Ectodermal cell (in vitro differentiated cells): ENCODE results near the gene SORCS2.

Experiments used
- H3K27ac ChIP-seq: 2 replicates; pipeline ENCODE4 v1.7.0; 2013; ENCODE audit warnings: mild to moderate bottlenecking, low read depth, low read length; ENCODE audit not compliant: insufficient read depth, poor library complexity, severe bottlenecking
- H3K27me3 ChIP-seq: 2 replicates; pipeline ENCODE4 v1.7.0; 2013; ENCODE audit warnings: mild to moderate bottlenecking, low read length; ENCODE audit not compliant: insufficient read depth, control insufficient read depth, poor library complexity, severe bottlenecking
- H3K36me3 ChIP-seq: one replicate; pipeline ENCODE4 v1.7.0; 2013; ENCODE audit warnings: low read length; ENCODE audit not compliant: control insufficient read depth, insufficient read depth
- H3K4me1 ChIP-seq: one replicate; pipeline ENCODE4 v1.7.0; 2013; ENCODE audit warnings: low read length; ENCODE audit not compliant: control insufficient read depth, insufficient read depth
- H3K4me3 ChIP-seq: 2 replicates; pipeline ENCODE4 v1.7.0; 2013; ENCODE audit warnings: low read depth, low read length, control low read depth; ENCODE audit not compliant: insufficient read depth
- H3K9me3 ChIP-seq: 2 replicates; pipeline ENCODE4 v1.7.0; 2013; ENCODE audit warnings: mild to moderate bottlenecking, low read length, moderate library complexity; ENCODE audit not compliant: control insufficient read depth
- WGBS, 2 experiments: methylation state at CpG; one replicate each; pipeline ENCODE4 v1.1.7; 2013; ENCODE audit warnings: missing lambda C conversion rate in 2 of 2; 5-methylcytosine and 5-hydroxymethylcytosine counted together

SORCS2 gene

DNA sequence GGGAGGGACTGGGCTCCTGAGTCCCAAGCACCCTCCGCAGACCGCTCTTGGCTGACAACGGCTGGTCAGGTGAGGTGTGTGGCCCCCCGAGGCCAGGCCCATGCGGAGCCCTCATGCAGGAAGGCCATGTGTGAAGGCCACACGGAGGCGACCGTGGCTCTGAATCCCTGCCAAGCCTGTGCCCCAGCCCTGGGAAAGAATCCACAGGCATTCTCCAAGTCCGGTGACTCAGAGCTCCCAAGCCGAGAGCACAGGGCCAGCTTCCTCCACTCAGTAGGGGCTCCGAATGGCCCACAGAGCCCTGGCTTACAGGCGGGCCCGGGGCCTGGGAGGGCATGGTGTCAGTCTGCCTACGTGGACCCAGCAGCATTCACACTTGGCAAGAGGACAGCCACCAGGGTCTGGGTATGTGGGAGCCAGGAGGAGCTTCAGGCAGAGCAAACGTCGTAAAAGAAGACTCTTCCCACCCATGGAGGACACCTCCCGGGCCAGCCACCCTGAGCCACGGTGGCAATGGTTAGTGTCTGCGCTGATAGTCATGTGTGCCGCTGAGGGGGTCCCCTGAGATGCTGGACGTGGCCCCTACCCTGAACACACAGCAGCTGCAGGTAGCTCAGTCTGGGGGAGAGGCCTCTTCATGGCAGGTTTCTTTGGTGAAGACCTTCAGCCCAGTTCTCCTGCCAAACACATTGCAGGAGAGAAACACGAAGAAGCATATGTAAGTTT lies 136.7 kb downstream of the SORCS2 start:
- no peaks in the 10 kb centered on the region for H3K36me3 ChIP-seq
- WGBS, 2 experiments, result 90 to 91% methylated on average over 22 of the region's 22 CpGs
- H3K4me3 ChIP-seq, result no peak overlapping the region
- H3K9me3 ChIP-seq, result no peaks in the 10 kb centered on the region
- no peak overlapping the region for H3K27ac ChIP-seq
- no peaks in the 10 kb centered on the region for H3K27me3 ChIP-seq
- no peaks in the 10 kb centered on the region for H3K4me1 ChIP-seq

DNA sequence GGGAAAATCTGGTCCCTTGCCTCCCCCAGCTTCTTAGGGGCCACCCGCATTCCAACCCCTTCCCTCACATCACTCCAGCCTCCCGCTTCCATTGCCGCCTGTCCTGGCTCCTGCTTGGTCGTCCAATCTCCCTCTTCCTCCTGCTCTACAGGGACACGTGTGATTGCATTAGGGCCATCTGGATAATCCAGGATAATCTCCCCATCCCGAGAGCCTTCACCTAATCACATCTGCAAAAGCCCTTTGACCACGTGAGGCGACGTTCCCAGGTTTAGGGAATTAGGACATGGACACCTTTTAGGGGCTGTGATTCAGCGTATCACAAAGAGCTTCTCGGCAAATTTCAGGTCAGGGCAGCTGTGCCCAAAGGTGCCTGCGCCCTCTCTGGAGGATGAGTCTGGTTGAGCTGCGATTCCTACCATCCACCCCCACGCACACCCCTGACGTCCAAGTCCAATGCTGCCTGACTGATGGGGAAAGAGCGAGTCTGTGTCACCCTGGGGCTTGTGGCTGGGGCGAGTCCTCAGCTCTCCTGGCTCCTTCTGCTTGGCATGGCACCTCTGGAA lies 137.8 kb downstream of the SORCS2 start:
- Histone ChIP-seq H3K27me3 (no peaks in the 10 kb centered on the region), H3K4me1 (peaks cover 3% of the 10 kb centered on the region), H3K4me3 (no peak overlapping the region), H3K36me3 (no peaks in the 10 kb centered on the region), H3K9me3 (no peaks in the 10 kb centered on the region), H3K27ac (no peak overlapping the region)
- WGBS, 2 experiments, result 87 to 91% methylated on average over 17 of the region's 17 CpGs

DNA sequence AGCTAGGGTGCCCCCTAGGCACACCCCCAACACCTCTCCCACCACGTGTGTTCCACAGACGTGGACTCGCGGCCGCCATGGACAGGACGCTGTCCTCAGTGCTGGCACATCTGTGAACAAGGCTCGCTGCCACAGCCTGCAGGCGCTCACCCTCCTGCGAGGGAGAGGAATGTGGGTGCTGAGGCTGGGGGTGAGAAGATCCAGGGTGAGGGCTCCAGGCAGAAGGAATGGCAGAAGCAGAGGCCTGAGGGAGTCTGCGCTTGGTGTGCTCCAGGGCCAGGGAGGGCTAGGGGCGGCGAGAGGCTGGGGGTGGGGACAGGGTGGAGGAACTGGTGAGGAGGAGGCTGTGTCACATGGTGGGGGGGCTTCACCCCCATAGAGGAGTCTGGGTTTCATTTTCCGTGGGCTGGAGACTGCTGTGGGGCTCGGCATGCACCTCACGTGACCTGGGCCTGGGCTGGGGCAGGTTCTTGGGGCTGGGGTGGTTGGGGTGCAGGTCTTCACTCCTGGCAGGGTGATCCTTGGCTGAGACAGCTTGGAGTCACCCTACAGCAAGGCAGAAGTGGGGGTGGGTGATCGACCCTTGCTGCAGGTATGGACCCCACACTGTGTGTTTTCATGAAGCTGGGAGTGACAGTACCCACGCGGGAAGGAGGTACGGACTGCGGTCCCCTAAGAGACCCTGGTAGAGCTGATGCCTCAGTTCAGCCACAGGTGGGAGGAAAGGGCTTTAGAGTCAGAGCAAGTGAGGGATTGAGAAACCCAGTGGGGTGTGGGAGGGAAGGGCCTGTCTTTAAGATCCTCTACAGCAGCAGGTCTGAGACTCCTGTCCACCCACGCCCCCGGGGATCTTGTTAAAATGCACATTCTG lies 138.7 kb downstream of the SORCS2 start:
- H3K36me3 ChIP-seq, result no peaks in the 10 kb centered on the region
- H3K9me3 ChIP-seq, result no peaks in the 10 kb centered on the region
- H3K27me3 ChIP-seq, result no peaks in the 10 kb centered on the region
- H3K4me3 ChIP-seq, result no peak overlapping the region
- H3K4me1 ChIP-seq, result peaks cover 8% of the 10 kb centered on the region
- H3K27ac ChIP-seq, result no peak overlapping the region
- 93 to 95% methylated on average over 22 of the region's 22 CpGs for WGBS, 2 experiments

DNA sequence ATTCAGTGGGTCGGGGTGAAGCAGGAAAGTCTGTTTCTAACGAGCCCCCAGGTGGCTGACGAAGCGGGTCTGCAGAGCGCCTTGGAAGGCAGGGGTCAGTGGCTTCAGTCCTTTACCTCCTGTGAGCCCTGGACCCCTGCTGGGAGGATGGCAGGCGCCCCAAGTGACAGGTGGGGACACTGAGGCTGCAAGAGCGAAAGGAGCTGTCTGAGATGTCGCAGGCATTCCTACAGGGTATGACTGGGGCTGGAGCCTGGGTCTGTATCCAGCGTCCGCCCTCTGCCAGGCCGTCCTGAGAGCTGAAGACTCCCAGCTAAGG lies 139.3 kb downstream of the SORCS2 start:
- H3K4me1 ChIP-seq, result peaks cover 8% of the 10 kb centered on the region
- H3K4me3 ChIP-seq, result no peak overlapping the region
- no peaks in the 10 kb centered on the region for H3K36me3 ChIP-seq
- H3K9me3 ChIP-seq, result no peaks in the 10 kb centered on the region
- H3K27ac ChIP-seq, result no peak overlapping the region
- WGBS, 2 experiments, result 88 to 92% methylated on average over 11 of the region's 11 CpGs
- no peaks in the 10 kb centered on the region for H3K27me3 ChIP-seq

DNA sequence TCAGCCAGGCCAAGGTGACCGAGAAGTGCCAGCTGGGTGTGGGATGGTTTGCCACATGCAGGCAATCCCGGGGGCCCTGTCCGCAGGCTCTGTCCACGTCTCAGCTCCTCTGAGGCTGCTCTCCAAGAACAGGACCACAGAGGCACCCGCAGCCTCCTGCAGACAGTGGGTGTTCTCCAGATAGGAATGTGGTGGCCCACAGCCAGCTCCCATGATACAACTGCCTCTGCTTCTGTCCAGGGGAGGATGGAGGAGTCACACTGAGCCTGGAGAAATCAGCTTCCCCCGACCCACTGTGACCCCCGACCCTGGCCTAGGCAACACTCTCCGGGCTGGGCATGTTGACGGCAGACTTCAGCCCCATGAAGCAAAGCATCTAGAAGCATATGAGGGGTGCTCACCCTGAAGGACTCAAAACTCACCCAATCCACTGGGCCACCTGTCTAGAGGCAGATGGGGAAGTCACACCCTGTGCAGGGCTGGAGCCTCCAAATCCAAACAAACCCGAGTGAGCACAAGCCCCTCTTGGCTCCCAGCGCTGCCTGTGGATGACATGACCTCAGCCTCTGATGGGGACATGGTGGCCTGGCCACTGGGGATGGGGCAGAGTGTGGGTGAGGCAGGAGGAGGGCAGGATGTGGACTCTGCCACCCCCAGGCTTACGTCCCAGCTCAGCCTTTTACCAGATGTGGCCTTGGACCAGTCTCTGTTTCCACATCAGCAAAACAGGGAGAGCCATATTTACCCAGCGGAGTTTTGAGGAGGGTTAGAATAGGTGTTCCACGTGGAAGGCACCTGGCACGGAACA lies 140.1 kb downstream of the SORCS2 start:
- Histone ChIP-seq H3K36me3 (no peaks in the 10 kb centered on the region), H3K4me1 (peaks cover 8% of the 10 kb centered on the region), H3K4me3 (no peak overlapping the region), H3K27ac (no peak overlapping the region), H3K9me3 (no peaks in the 10 kb centered on the region), H3K27me3 (no peaks in the 10 kb centered on the region)
- 86 to 89% methylated on average over 15 of the region's 15 CpGs for WGBS, 2 experiments

DNA sequence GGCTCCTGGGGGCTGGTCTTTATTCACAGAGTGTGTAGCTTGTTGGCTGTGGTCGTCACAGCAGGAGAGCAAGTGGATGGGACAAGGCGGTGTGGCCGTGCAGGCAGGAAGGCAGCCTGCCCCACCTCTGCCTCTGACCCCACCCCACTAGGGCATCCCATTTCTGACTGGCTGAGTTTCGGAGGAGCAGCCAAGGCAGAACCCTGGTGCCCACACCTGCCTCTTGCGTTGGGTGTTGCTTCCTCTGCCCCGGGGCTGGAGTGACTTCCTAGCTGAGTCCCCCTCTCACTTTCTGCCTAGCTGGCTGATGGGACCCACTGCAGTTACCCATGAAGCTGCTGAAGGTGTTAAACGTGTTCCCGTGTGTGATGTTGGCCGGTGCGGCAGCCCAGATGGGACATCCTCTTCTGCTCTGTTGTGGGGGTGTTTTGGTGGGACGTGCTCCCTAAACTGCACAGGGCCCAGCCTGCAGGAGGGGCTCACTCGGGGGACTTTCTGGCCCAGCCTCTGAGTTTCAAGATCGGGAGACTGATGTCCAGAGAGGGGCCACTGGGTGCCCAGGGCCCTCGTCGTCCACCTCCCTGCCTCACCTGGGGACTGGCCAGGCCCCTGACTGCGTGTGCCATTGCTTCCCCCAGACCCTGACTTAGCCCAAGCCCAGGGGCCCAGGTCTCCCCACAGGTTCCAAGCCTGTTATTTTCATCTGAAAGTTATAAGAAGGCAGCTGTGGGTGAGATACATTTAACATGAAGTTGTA lies 140.9 kb downstream of the SORCS2 start:
- H3K27me3 ChIP-seq, result no peaks in the 10 kb centered on the region
- no peaks in the 10 kb centered on the region for H3K9me3 ChIP-seq
- 92% methylated on average over 16 of the region's 16 CpGs for WGBS, 2 experiments
- no peaks in the 10 kb centered on the region for H3K36me3 ChIP-seq
- H3K4me3 ChIP-seq, result no peak overlapping the region
- peaks cover 8% of the 10 kb centered on the region for H3K4me1 ChIP-seq
- no peak overlapping the region for H3K27ac ChIP-seq

DNA sequence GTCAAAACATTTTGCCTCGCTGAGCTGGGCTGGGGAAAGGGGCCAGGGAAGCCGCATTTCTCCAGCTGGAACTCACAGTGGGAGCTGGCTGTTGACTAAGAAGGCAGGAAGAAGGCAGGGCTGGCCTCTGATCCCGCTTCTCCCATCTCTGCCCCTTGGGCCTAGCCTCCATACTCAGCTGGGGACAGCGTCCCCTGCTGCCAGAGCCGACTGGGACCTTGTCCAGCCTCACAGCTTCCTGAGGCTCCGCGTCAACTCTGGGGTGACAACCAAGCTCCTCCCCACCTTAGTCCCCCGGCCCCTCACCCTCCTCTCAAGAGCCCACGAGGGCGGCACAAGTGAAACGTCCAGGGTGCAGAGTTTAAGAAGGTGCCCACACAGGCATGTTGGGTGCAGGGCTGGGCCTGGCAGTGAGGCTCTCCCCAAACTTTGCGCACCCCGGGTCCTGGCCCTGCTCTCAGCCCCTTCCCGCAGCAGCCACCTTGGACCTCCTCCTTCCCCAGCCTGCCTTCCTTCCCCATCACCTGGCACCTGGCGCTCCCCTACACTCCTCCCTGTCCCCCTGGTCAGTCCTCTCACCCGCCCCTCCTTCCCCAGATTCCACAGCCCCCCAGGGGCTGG lies 141.6 kb downstream of the SORCS2 start:
- H3K9me3 ChIP-seq, result no peaks in the 10 kb centered on the region
- H3K36me3 ChIP-seq, result no peaks in the 10 kb centered on the region
- no peaks in the 10 kb centered on the region for H3K27me3 ChIP-seq
- 84 to 86% methylated on average over 16 of the region's 16 CpGs for WGBS, 2 experiments
- no peak overlapping the region for H3K4me3 ChIP-seq
- H3K4me1 ChIP-seq, result peaks cover 8% of the 10 kb centered on the region
- H3K27ac ChIP-seq, result no peak overlapping the region

DNA sequence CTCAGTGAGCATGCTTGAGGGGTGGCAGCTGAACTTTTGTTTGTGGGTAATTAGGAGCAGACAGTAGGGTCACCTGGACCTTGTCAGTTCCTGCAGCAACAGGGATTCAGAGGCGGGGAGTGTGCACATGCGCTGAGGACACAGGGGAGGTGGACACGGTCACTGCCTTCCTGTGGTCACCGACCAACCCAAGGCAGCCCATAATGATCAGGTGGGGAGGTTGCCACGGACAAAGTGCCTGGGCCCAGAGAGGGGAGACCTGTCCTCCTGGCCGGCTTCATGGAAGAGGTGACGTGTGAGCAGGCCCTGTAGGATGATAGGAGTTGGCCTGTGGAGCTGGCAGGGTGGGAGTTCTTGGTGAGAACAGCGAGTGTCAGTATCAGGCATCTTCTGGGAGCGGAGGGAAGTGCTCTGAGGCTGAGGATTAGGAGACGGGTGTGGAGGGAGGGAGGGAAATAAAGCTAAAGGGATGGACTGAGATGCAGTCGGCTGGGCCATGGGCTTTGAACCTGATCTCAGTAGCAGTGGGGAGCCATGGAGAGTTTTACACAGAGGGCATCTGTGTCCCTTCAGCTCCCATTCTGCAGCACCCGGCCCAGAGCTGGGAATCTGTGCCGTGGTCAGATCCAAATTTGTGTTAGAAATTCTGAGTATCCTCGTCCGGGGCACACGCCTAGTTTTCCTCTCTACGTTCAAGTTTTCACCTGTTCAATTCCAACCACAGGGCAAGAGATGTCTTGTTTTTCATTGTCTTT lies 142.4 kb downstream of the SORCS2 start:
- Histone ChIP-seq H3K27ac (no peak overlapping the region), H3K4me1 (peaks cover 8% of the 10 kb centered on the region), H3K4me3 (no peak overlapping the region), H3K27me3 (no peaks in the 10 kb centered on the region), H3K36me3 (no peaks in the 10 kb centered on the region), H3K9me3 (no peaks in the 10 kb centered on the region)
- WGBS, 2 experiments, result 88 to 89% methylated on average over 17 of the region's 17 CpGs
